ENCODE results near the gene COTL1.
"Not testable (repeated sequence)": the region's sequence is repeated elsewhere in the genome, so short reads cannot be mapped to it uniquely, and the experiment has no call there.

Gene COTL1

GRCh38 chr16:84633622-84634021 is 15.7 kb upstream of the COTL1 start:
- Mint-ChIP-seq H3K9me3 (no peaks in the 10 kb centered on the region), H3K4me3 (no peak overlapping the region), H3K36me3 (no peaks in the 10 kb centered on the region), H3K4me1 (peaks cover 55% of the 10 kb centered on the region), H3K27ac (no peak overlapping the region), H3K27me3 (peaks cover 73% of the 10 kb centered on the region)
- CTCF ChIA-PET: no interaction called here
- DNase-seq: no peak

GRCh38 chr16:84632862-84633261 is 15.0 kb upstream of the COTL1 start:
- H3K9me3 Mint-ChIP-seq, H3K4me3 Mint-ChIP-seq, H3K27ac Mint-ChIP-seq, DNase-seq, H3K36me3 Mint-ChIP-seq, CTCF ChIA-PET: not testable (repeated sequence)
- Mint-ChIP-seq H3K4me1 (peaks cover 49% of the 10 kb centered on the region), H3K27me3 (peaks cover 78% of the 10 kb centered on the region)

GRCh38 chr16:84631886-84632285 is 14.0 kb upstream of the COTL1 start:
- Mint-ChIP-seq H3K36me3 (no peaks in the 10 kb centered on the region), H3K27ac (no peak overlapping the region), H3K9me3 (no peaks in the 10 kb centered on the region), H3K4me1 (peaks cover 44% of the 10 kb centered on the region), H3K27me3 (peaks cover 81% of the 10 kb centered on the region), H3K4me3 (peak overlapping the region; percentile 4)
- CTCF ChIA-PET: interaction anchor here (0.8 to 0.9 kb wide), 2 partner anchors 9 to 94 kb away, joined by 3 read pairs; no protein-coding TSS in a partner anchor
- no peak for DNase-seq

GRCh38 chr16:84631153-84631466 is 13.2 kb upstream of the COTL1 start:
- H3K9me3 Mint-ChIP-seq: no peaks in the 10 kb centered on the region

GRCh38 chr16:84630446-84631152 is 12.7 kb upstream of the COTL1 start:
- Mint-ChIP-seq H3K36me3 (no peaks in the 10 kb centered on the region), H3K4me1 (peaks cover 44% of the 10 kb centered on the region), H3K27me3 (peaks cover 77% of the 10 kb centered on the region), H3K27ac (peak overlapping the region; percentile 87), H3K4me3 (peak overlapping the region; percentile 48), H3K9me3 (no peaks in the 10 kb centered on the region)
- CTCF ChIA-PET: interaction anchor here (0.7 to 1.9 kb wide), 3 partner anchors 96 to 123 kb away, joined by 3 to 9 read pairs (median 4); no protein-coding TSS in a partner anchor
- DNase-seq: no peak

More at GRCh38 chr16:84631153-84631466, 13.2 kb upstream of the COTL1 start:
- Mint-ChIP-seq H3K4me3 (peak overlapping the region; percentile 48), H3K27me3 (peaks cover 82% of the 10 kb centered on the region), H3K36me3 (no peaks in the 10 kb centered on the region), H3K27ac (peak overlapping the region; percentile 87), H3K4me1 (peaks cover 44% of the 10 kb centered on the region)
- CTCF ChIA-PET: interaction anchor here (0.7 to 1.9 kb wide), 4 partner anchors 8 to 108 kb away, joined by 3 to 9 read pairs (median 3); no protein-coding TSS in a partner anchor
- DNase-seq: no peak

- Mint-ChIP-seq H3K27ac (no peak overlapping the region), H3K36me3 (no peaks in the 10 kb centered on the region), H3K27me3 (peaks cover 76% of the 10 kb centered on the region), H3K4me1 (peaks cover 44% of the 10 kb centered on the region), H3K4me3 (no peak overlapping the region), H3K9me3 (no peaks in the 10 kb centered on the region)
- no peak for DNase-seq
- CTCF ChIA-PET: interaction anchor here (0.7 to 1.9 kb wide), 3 partner anchors 9 to 122 kb away, joined by 4 to 9 read pairs (median 4); no protein-coding TSS in a partner anchor
These were observed 12.1 kb upstream of the COTL1 start for GRCh38 chr16:84630009-84630408.

GRCh38 chr16:84629580-84629979 is 11.7 kb upstream of the COTL1 start:
- H3K4me1 Mint-ChIP-seq: peaks cover 44% of the 10 kb centered on the region

GRCh38 chr16:84628226-84628731 is 10.4 kb upstream of the COTL1 start:
- Mint-ChIP-seq H3K27ac (no peak overlapping the region), H3K36me3 (no peaks in the 10 kb centered on the region), H3K27me3 (peaks cover 73% of the 10 kb centered on the region), H3K4me1 (peaks cover 40% of the 10 kb centered on the region), H3K9me3 (no peaks in the 10 kb centered on the region), H3K4me3 (no peak overlapping the region)
- CTCF ChIA-PET: interaction anchor here (0.8 to 1.7 kb wide), 5 partner anchors 10 to 342 kb away, joined by 3 to 6 read pairs (median 4); no protein-coding TSS in a partner anchor
- DNase-seq: no peak

More at GRCh38 chr16:84629580-84629979, 11.7 kb upstream of the COTL1 start:
- H3K27me3 Mint-ChIP-seq: peaks cover 76% of the 10 kb centered on the region
- CTCF ChIA-PET: interaction anchor here (0.7 to 1.9 kb wide), 4 partner anchors 9 to 123 kb away, joined by 4 to 9 read pairs (median 4); no protein-coding TSS in a partner anchor
- peak; percentile 39 for DNase-seq
- H3K27ac Mint-ChIP-seq: no peak overlapping the region
- no peaks in the 10 kb centered on the region for H3K36me3 Mint-ChIP-seq
- H3K9me3 Mint-ChIP-seq: no peaks in the 10 kb centered on the region
- no peak overlapping the region for H3K4me3 Mint-ChIP-seq

- Mint-ChIP-seq H3K36me3 (no peaks in the 10 kb centered on the region), H3K4me1 (peaks cover 29% of the 10 kb centered on the region), H3K27ac (no peak overlapping the region), H3K9me3 (no peaks in the 10 kb centered on the region), H3K4me3 (no peak overlapping the region), H3K27me3 (peaks cover 61% of the 10 kb centered on the region)
- no peak for DNase-seq
- CTCF ChIA-PET: interaction anchor here (1.3 kb wide), 1 partner anchor 100 kb away, joined by 3 read pairs; no protein-coding TSS in a partner anchor
These were observed 7.7 kb upstream of the COTL1 start for GRCh38 chr16:84625556-84625955.

- not testable (repeated sequence) for H3K27ac Mint-ChIP-seq, H3K4me3 Mint-ChIP-seq, DNase-seq, H3K9me3 Mint-ChIP-seq, H3K36me3 Mint-ChIP-seq
- Mint-ChIP-seq H3K27me3 (peaks cover 51% of the 10 kb centered on the region), H3K4me1 (peaks cover 34% of the 10 kb centered on the region)
- CTCF ChIA-PET: interaction anchor here (0.8 to 4.4 kb wide), 10 partner anchors 9 to 133 kb away, joined by 3 to 100 read pairs (median 11); no protein-coding TSS in a partner anchor
These were observed 3.0 kb upstream of the COTL1 start for GRCh38 chr16:84620913-84621312.

GRCh38 chr16:84618581-84619460 is 943 bp upstream of the COTL1 start:
- CTCF ChIA-PET: interaction anchor here (0.8 to 1.3 kb wide), 4 partner anchors 104 to 112 kb away, joined by 3 to 4 read pairs (median 3); no protein-coding TSS in a partner anchor
- H3K4me3 Mint-ChIP-seq: peak overlapping the region; percentile 64
- H3K27ac Mint-ChIP-seq: peak overlapping the region; percentile 66
- peaks cover 29% of the 10 kb centered on the region for H3K36me3 Mint-ChIP-seq
- DNase-seq: no peak
- H3K27me3 Mint-ChIP-seq: peaks cover 37% of the 10 kb centered on the region
- H3K4me1 Mint-ChIP-seq: peaks cover 55% of the 10 kb centered on the region
- no peaks in the 10 kb centered on the region for H3K9me3 Mint-ChIP-seq

- Mint-ChIP-seq H3K4me1 (peaks cover 67% of the 10 kb centered on the region), H3K36me3 (peaks cover 40% of the 10 kb centered on the region), H3K4me3 (peak overlapping the region; percentile 96), H3K27me3 (peaks cover 31% of the 10 kb centered on the region), H3K9me3 (no peaks in the 10 kb centered on the region), H3K27ac (peak overlapping the region; percentile 88)
- CTCF ChIA-PET: interaction anchor here (0.9 to 1.9 kb wide), 5 partner anchors 19 to 106 kb away, joined by 3 to 5 read pairs (median 3); no protein-coding TSS in a partner anchor
- DNase-seq: peak; percentile 72
These were observed 662 bp downstream of the COTL1 start for GRCh38 chr16:84617041-84617790.

- H3K27ac Mint-ChIP-seq: peak overlapping the region; percentile 71
- CTCF ChIA-PET: interaction anchor here (0.9 to 1.9 kb wide), 6 partner anchors 18 to 106 kb away, joined by 3 to 5 read pairs (median 4); no protein-coding TSS in a partner anchor
- peak; percentile 53 for DNase-seq
- no peaks in the 10 kb centered on the region for H3K9me3 Mint-ChIP-seq
- H3K4me1 Mint-ChIP-seq: peaks cover 69% of the 10 kb centered on the region
- H3K36me3 Mint-ChIP-seq: peaks cover 47% of the 10 kb centered on the region
- peaks cover 28% of the 10 kb centered on the region for H3K27me3 Mint-ChIP-seq
- H3K4me3 Mint-ChIP-seq: peak overlapping the region; percentile 96
These were observed 1.4 kb downstream of the COTL1 start for GRCh38 chr16:84616515-84616914.
